Pancreas (tissue), 10 donors: ENCODE results near the gene OR2D3. TPM values are rescaled to one million over a fixed set of nuclear protein-coding genes. Genes with fewer than 3 reads are reported as not detected.
"Not testable (repeated sequence)": the region's sequence is repeated elsewhere in the genome, so short reads cannot be mapped to it uniquely, and the experiment has no call there.

Source experiments
- ATAC-seq, 4 donors: fragments of 200-7000 bp; cut with Tn5 transposase; one replicate each; pipeline versions ENCODE4 v1.8.0 to v1.9.1; 2020; ENCODE audit warnings: mild to moderate bottlenecking in 4 of 4, moderate library complexity in 4 of 4
- DNase-seq, 6 donors: peaks; one replicate each; pipeline ENCODE4 v3.0.0-alpha.2; 2020
- FAIRE-seq: peaks from 2 replicates; lab custom pipeline; 2012; peaks lifted over from hg19 to GRCh38; lab: Jason Lieb, UNC
- H3K27ac ChIP-seq, 4 donors: fragments of 200-600 bp; sonication (generic); 1 replicate in 3 of 4; 2 replicates in 1 of 4; pipeline versions ENCODE4 v1.5.0 to v1.8.0; 2020
- H3K27me3 ChIP-seq, 4 donors: fragments of 200-600 bp; one replicate each; pipeline ENCODE4 v1.8.0; 2021
- H3K36me3 ChIP-seq, 3 donors: fragments of 200-600 bp; sonication (generic) in 1 of 3; one replicate each; pipeline versions ENCODE4 v1.5.0 to v1.8.0; 2020 to 2021
- H3K4me1 ChIP-seq, 3 donors: fragments of 200-600 bp; one replicate each; pipeline ENCODE4 v1.8.0; 2021
- H3K4me3 ChIP-seq, 4 donors: fragments of 200-600 bp; sonication (generic) in 2 of 4; one replicate each; pipeline versions ENCODE4 v1.5.0 to v1.8.0; 2020 to 2021
- H3K9me3 ChIP-seq, 4 donors: fragments of 200-600 bp; one replicate each; pipeline ENCODE4 v1.8.0; 2021
- CTCF ChIP-seq, 4 donors: fragments of 200-600 bp; sonication (generic) in 3 of 4; IDR thresholded peaks; one replicate each; pipeline versions ENCODE4 v1.5.0 to v1.8.0; 2021; ENCODE audit warnings: antibody characterized with exemption in 4 of 4
- WGBS, 2 donors: extraction: QIAGEN DNeasy Blood & Tissue Kit; methylation state at CpG; one replicate each; pipeline ENCODE4 v1.1.7; 2013; 5-methylcytosine and 5-hydroxymethylcytosine counted together
- intact Hi-C, 3 donors: fragments of 100-400 bp; cut with DNase I; formaldehyde crosslinking; loops; one replicate each; pipeline versions ENCODE4 v1.11.1 to v1.14.2; 2022
- polyA plus RNA-seq, 2 donors: library from polyadenylated mRNA; stranded (reverse); fragments of 200-250 nt; gene quantifications; one replicate each; pipeline ENCODE4 v1.2.3, GENCODE V29; 2013
- total RNA-seq, 6 donors: library from RNA; stranded (reverse); fragmentation: NEBNext Ultra II Directional in 4 of 6; extraction: Animal tissue kit (Norgen Biotek cat#: 25700) in 4 of 6; gene quantifications; one replicate each; pipeline versions ENCODE4 v1.2.1 to v1.2.4, GENCODE V29; 2021 to 2023
- donor health status: healthy with polysubstance abuse.
- donor health status: DM: no; HTN: no; CAD: no; lungs with moderate emphysema.
- donor health status: DM: no; HTN: no; CAD: no.
- donor health status: control.
- donor health status: control.
- donor health status: Bipolar disorder and iron deficiency.
- donor health status: DM: yes; HTN: yes; CAD: no.
- donor health status: DM: no; HTN: no; CAD: no.
- donor health status: DM: no; HTN: no; CAD: no.
- donor health status: DM: yes; HTN: yes; CAD: no.

Gene OR2D3
- total and polyA plus RNA-seq, 8 donors, result not detected

GRCh38 chr11:6932145-6932544 is 11.3 kb downstream of the OR2D3 start:
- 75 to 81% methylated on average over 7 of the region's 7 CpGs for WGBS, 2 donors
- no peak for FAIRE-seq

GRCh38 chr11:6941970-6942369 is 21.2 kb downstream of the OR2D3 start:
- TF ChIP-seq CTCF (IDR thresholded peaks at IDR 0.05), result no peak
- no peak for ATAC-seq

More at GRCh38 chr11:6932145-6932544, 11.3 kb downstream of the OR2D3 start:
- Histone ChIP-seq H3K4me3 (no peak overlapping the region), H3K27me3 (no peaks in the 10 kb centered on the region), H3K36me3 (no peaks in the 10 kb centered on the region), H3K27ac (no peak overlapping the region), H3K4me1 (peaks cover 0 to 8% (median 5%) of the 10 kb centered on the region in 3 donors), H3K9me3 (no peaks in the 10 kb centered on the region)
- no peak for TF ChIP-seq CTCF (IDR thresholded peaks at IDR 0.05)
- ATAC-seq, result no peak
- intact Hi-C loops, result no loop called here
- DNase-seq, result no peak

GRCh38 chr11:6943131-6943530 is 22.3 kb downstream of the OR2D3 start:
- DNase-seq, result no peak
- H3K4me3 ChIP-seq, result no peak overlapping the region
- TF ChIP-seq CTCF (IDR thresholded peaks at IDR 0.05), result no peak
- no peaks in the 10 kb centered on the region for H3K27me3 ChIP-seq
- WGBS, 2 donors, result 82 to 88% methylated on average over 3 of the region's 3 CpGs
- no peaks in the 10 kb centered on the region for H3K4me1 ChIP-seq
- H3K9me3 ChIP-seq, result no peaks in the 10 kb centered on the region
- ATAC-seq, result no peak
- peaks cover 0 to 6% (median 0%) of the 10 kb centered on the region in 3 donors for H3K36me3 ChIP-seq
- intact Hi-C loops, result no loop called here
- H3K27ac ChIP-seq, result no peak overlapping the region
- FAIRE-seq, result no peak

More at GRCh38 chr11:6941970-6942369, 21.2 kb downstream of the OR2D3 start:
- Histone ChIP-seq H3K27ac (no peak overlapping the region), H3K4me3 (no peak overlapping the region), H3K36me3 (peaks cover 0 to 6% (median 0%) of the 10 kb centered on the region in 3 donors), H3K9me3 (no peaks in the 10 kb centered on the region), H3K27me3 (no peaks in the 10 kb centered on the region), H3K4me1 (no peaks in the 10 kb centered on the region)
- DNase-seq (no peak), FAIRE-seq (no peak)
- intact Hi-C loops, result no loop called here

- H3K36me3 ChIP-seq, H3K4me3 ChIP-seq, H3K27me3 ChIP-seq, FAIRE-seq, intact Hi-C loops, H3K4me1 ChIP-seq, H3K27ac ChIP-seq, H3K9me3 ChIP-seq, ATAC-seq: not testable (repeated sequence)
- peak in 1 of 6 donors; percentile 19 for DNase-seq
- WGBS, 2 donors, result 82 to 92% methylated on average over 9 to 10 of the region's 10 CpGs
Observed at GRCh38 chr11:6954248-6954647, 33.4 kb downstream of the OR2D3 start.

- Histone ChIP-seq H3K4me3 (no peak overlapping the region), H3K4me1 (no peaks in the 10 kb centered on the region), H3K36me3 (no peaks in the 10 kb centered on the region), H3K27me3 (no peaks in the 10 kb centered on the region), H3K27ac (no peak overlapping the region), H3K9me3 (no peaks in the 10 kb centered on the region)
- FAIRE-seq (no peak), DNase-seq (no peak), ATAC-seq (no peak)
- TF ChIP-seq CTCF (IDR thresholded peaks at IDR 0.05), result no peak
- intact Hi-C loops, result no loop called here
Observed at GRCh38 chr11:6962141-6962540, 41.3 kb downstream of the OR2D3 start.
